ENCODE results near the gene PPP1R15B.

The PPP1R15B gene

GRCh38 chr1:204420039-204421004, 8.7 kb upstream of the PPP1R15B start:
- DNase-seq (ENCODE audit: low spot score): no peak

- DNase-seq (ENCODE audit: low spot score): no peak
Measured at GRCh38 chr1:204419064-204419403, 7.4 kb upstream of the PPP1R15B start.

GRCh38 chr1:204418174-204419063, 6.8 kb upstream of the PPP1R15B start:
- no peak for DNase-seq (ENCODE audit: low spot score)

- DNase-seq (ENCODE audit: low spot score): no peak
Measured at GRCh38 chr1:204417074-204417997, 5.7 kb upstream of the PPP1R15B start.

GRCh38 chr1:204416589-204417073, 5.0 kb upstream of the PPP1R15B start:
- DNase-seq (ENCODE audit: low spot score): no peak

- DNase-seq (ENCODE audit: low spot score): no peak
Measured at GRCh38 chr1:204415351-204415750, 3.7 kb upstream of the PPP1R15B start.

GRCh38 chr1:204414016-204414415, 2.4 kb upstream of the PPP1R15B start:
- no peak for DNase-seq (ENCODE audit: low spot score)

GRCh38 chr1:204413170-204413535, 1.5 kb upstream of the PPP1R15B start:
- no peak for DNase-seq (ENCODE audit: low spot score)

- no peak for DNase-seq (ENCODE audit: low spot score)
Measured at GRCh38 chr1:204410688-204411450, 748 bp downstream of the PPP1R15B start.

GRCh38 chr1:204409836-204410687, 1.6 kb downstream of the PPP1R15B start:
- DNase-seq (ENCODE audit: low spot score): no peak

- no peak for DNase-seq (ENCODE audit: low spot score)
Measured at GRCh38 chr1:204409123-204409522, 2.5 kb downstream of the PPP1R15B start.

GRCh38 chr1:204408602-204409001, 3.0 kb downstream of the PPP1R15B start:
- DNase-seq (ENCODE audit: low spot score): no peak

- no peak for DNase-seq (ENCODE audit: low spot score)
Measured at GRCh38 chr1:204408074-204408507, 3.5 kb downstream of the PPP1R15B start.

- DNase-seq (ENCODE audit: low spot score): no peak
Measured at GRCh38 chr1:204407295-204407971, 4.2 kb downstream of the PPP1R15B start.

- no peak for DNase-seq (ENCODE audit: low spot score)
Measured at GRCh38 chr1:204406621-204407020, 5.0 kb downstream of the PPP1R15B start.

- no peak for DNase-seq (ENCODE audit: low spot score)
Measured at GRCh38 chr1:204405988-204406387, 5.6 kb downstream of the PPP1R15B start.

- no peak for DNase-seq (ENCODE audit: low spot score)
Measured at GRCh38 chr1:204404629-204405028, 7.0 kb downstream of the PPP1R15B start.

GRCh38 chr1:204402391-204402790, 9.2 kb downstream of the PPP1R15B start:
- DNase-seq (ENCODE audit: low spot score): no peak

- no peak for DNase-seq (ENCODE audit: low spot score)
Measured at GRCh38 chr1:204401730-204402129, 9.9 kb downstream of the PPP1R15B start.
